Activated B cell treated with CpG ODN at 0.5 μM for 24 hours (primary cell): Measurements from ENCODE around the gene CXXC5. TPM values are rescaled to one million over a fixed set of nuclear protein-coding genes. Genes with fewer than 3 reads are reported as not detected.

ENCODE experiments used
- ATAC-seq: fragments of 200-7000 bp; cut with Tn5 transposase; one replicate; pipeline ENCODE4 v1.10.0; 2021; ENCODE audit warnings: low read depth, mild to moderate bottlenecking, moderate library complexity
- CTCF ChIA-PET: fragments of 350-600 bp; sonication (Branson Sonifier 250); formaldehyde crosslinking; loops from one replicate; lab custom pipeline; 2021; ENCODE audit warnings: antibody characterized with exemption; lab: Charles Lee
- POLR2A ChIA-PET: fragments of 350-600 bp; sonication (Branson Sonifier 250); formaldehyde crosslinking; loops from one replicate; lab custom pipeline; 2021; ENCODE audit warnings: antibody characterized with exemption; lab: Charles Lee
- DNase-seq: peaks from one replicate; pipeline ENCODE4 v3.0.0; 2022
- H3K27ac Mint-ChIP-seq: one replicate; pipeline ENCODE4 v1.8.0; 2020; ENCODE audit warnings: mixed read lengths
- H3K27me3 Mint-ChIP-seq: one replicate; pipeline ENCODE4 v1.8.0; 2021; ENCODE audit warnings: mixed read lengths
- H3K36me3 Mint-ChIP-seq: one replicate; pipeline ENCODE4 v1.8.0; 2021; ENCODE audit warnings: low read depth, mixed read lengths
- H3K4me1 Mint-ChIP-seq: one replicate; pipeline ENCODE4 v1.8.0; 2021; ENCODE audit warnings: mixed read lengths
- H3K4me3 Mint-ChIP-seq: one replicate; pipeline ENCODE4 v1.8.0; 2020; ENCODE audit warnings: mild to moderate bottlenecking, mixed read lengths
- H3K9me3 Mint-ChIP-seq: one replicate; pipeline ENCODE4 v1.8.0; 2020; ENCODE audit warnings: mixed read lengths
- CTCF ChIP-seq: fragments of 200-600 bp; IDR thresholded peaks from one replicate; pipeline ENCODE4 v1.8.0; 2022; ENCODE audit warnings: antibody characterized with exemption, mild to moderate bottlenecking
- intact Hi-C: fragments of 100-400 bp; cut with micrococcal nuclease; formaldehyde crosslinking; loops from one replicate; pipeline ENCODE4 v1.15.1; 2024
- total RNA-seq: library from RNA; stranded (reverse); gene quantifications from 2 replicates; pipeline ENCODE4 v1.2.3, GENCODE V29; 2022

Gene CXXC5
- total RNA-seq, 1 donor from 2014 or later: 115 TPM

DNA sequence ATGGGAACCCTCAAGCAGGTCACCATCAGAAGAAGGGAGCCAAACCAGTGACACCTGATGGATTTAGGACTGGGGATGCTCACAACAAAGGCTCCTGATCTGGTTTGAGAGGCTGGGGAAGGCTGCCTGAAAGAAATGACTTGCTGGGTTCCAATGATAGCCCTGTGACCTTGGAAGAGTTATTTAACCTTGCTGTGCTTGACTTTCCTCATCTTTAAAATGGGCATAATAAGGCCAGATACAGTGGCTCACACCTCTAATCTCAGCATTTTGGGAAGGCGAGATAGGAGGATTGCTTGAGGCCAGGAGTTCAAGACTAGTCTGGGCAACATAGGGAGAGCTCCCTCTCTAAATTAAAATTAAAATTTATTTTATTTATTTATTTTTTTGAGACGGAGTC lies 83.9 kb downstream of the CXXC5 start:
- H3K27me3 Mint-ChIP-seq: no peaks in the 10 kb centered on the region
- DNase-seq: no peak
- no peak overlapping the region for H3K27ac Mint-ChIP-seq
- POLR2A ChIA-PET: interaction anchor here (1.3 kb wide), 1 partner anchor 12 kb away, joined by 4 read pairs; no protein-coding TSS in a partner anchor
- H3K9me3 Mint-ChIP-seq: no peaks in the 10 kb centered on the region
- no peaks in the 10 kb centered on the region for H3K36me3 Mint-ChIP-seq
- no peak for TF ChIP-seq CTCF
- CTCF ChIA-PET: no interaction called here
- H3K4me3 Mint-ChIP-seq: no peak overlapping the region
- H3K4me1 Mint-ChIP-seq: peaks cover 9% of the 10 kb centered on the region
- no peak for ATAC-seq
- intact Hi-C loops: no loop called here

DNA sequence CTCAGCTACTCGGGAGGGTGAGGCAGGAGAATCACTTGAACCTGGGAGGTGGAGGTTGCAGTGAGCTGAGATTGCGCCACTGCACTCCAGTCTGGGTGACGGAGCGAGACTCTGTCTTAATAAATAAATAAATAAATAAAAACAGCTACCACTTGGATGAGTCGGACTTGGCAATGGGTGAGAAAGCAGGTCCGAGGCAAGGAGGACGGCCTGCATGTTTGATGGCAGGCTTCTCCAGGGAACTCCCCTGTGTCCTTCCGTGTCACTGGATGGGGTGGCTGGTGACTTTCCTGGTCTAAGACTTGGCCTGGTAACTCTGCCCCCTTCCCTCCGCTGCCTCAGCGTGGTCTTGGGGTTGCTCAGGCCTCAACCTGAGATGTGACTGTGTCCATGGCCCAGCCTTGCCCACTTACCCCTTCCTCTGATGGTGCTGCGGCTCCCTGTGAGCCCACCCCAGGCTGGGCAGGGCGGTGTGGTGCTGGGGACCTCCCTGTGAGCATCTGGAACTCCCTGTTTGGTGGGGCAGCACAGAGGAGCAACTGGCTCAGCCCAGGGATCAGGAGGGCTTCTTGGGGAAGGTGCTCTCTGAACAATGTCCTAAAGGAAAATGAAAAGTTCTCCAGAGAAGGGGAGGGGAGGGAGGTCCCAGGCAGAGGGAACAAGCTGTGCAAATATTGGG lies 85.0 kb downstream of the CXXC5 start:
- Mint-ChIP-seq H3K4me1 (no peaks in the 10 kb centered on the region), H3K4me3 (no peak overlapping the region), H3K27ac (no peak overlapping the region), H3K9me3 (no peaks in the 10 kb centered on the region), H3K27me3 (no peaks in the 10 kb centered on the region), H3K36me3 (no peaks in the 10 kb centered on the region)
- ATAC-seq (no peak), DNase-seq (no peak)
- no peak for TF ChIP-seq CTCF
- CTCF ChIA-PET: no interaction called here
- intact Hi-C loops: no loop called here
- POLR2A ChIA-PET: no interaction called here

Other genes starting within 250 kb of the CXXC5 start
- gene SPATA24, start 244.3 kb upstream of the CXXC5 start, total RNA-seq: 6.4 and 9.3 TPM in 2 replicates
- gene DNAJC18, start 208.8 kb upstream of the CXXC5 start, total RNA-seq: 9.1 and 9.6 TPM in 2 replicates
- not detected in 2 replicates for gene ECSCR, start 185.6 kb upstream of the CXXC5 start, total RNA-seq
- not detected in 2 replicates for gene SMIM33, start 177.3 kb upstream of the CXXC5 start, total RNA-seq
- gene STING1, start 165.6 kb upstream of the CXXC5 start, total RNA-seq: 0.91 and 1.1 TPM in 2 replicates
- gene UBE2D2, start 87.0 kb upstream of the CXXC5 start, total RNA-seq: 152 and 172 TPM in 2 replicates
- not detected in 2 replicates for gene PSD2, start 147.5 kb downstream of the CXXC5 start, total RNA-seq